IMR-90 (cell line): ENCODE results near the gene ZNF57. TPM values are rescaled to one million over a fixed set of nuclear protein-coding genes. Genes with fewer than 3 reads are reported as not detected.

Experiments
- ATAC-seq: fragments of 200-7000 bp; cut with Tn5 transposase; 2 replicates; pipeline ENCODE4 v1.9.1; 2020; ENCODE audit warnings: low read depth, mild to moderate bottlenecking, moderate library complexity
- BruUV-seq: library from RNA; stranded (reverse); fragments of 400-500 nt; replicated peaks from 2 replicates; lab custom pipeline; 2021; lab: Mats Ljungman, UMichigan
- CTCF ChIA-PET: fragments of 300-600 bp; formaldehyde crosslinking; extraction: SDS; loops from one replicate; lab custom pipeline; 2021; ENCODE audit warnings: antibody characterized with exemption; lab: Yijun Ruan, JAX
- POLR2A ChIA-PET: fragments of 300-600 bp; sonication (Branson Sonifier 250); formaldehyde crosslinking; loops from one replicate; lab custom pipeline; 2022; ENCODE audit warnings: antibody characterized with exemption; ENCODE audit not compliant: unreplicated experiment; lab: Charles Lee
- DNase-seq: peaks from one replicate; pipeline ENCODE4 v3.0.0; 2013
- H2AFZ ChIP-seq: replicated peaks from 2 replicates; pipeline ENCODE3; 2013; ENCODE audit warnings: low read length, mild to moderate bottlenecking; ENCODE audit not compliant: poor library complexity
- H2AK5ac ChIP-seq: 2 replicates; pipeline ENCODE4 v1.6.1; 2013; ENCODE audit warnings: low read depth, low read length, inconsistent platforms
- H2AK9ac ChIP-seq: replicated peaks from 2 replicates; pipeline ENCODE3; 2013; ENCODE audit warnings: mild to moderate bottlenecking, low read depth, low read length, moderate library complexity; ENCODE audit not compliant: poor library complexity
- H2BK120ac ChIP-seq: 2 replicates; pipeline ENCODE4 v1.6.1; 2013; ENCODE audit warnings: low read depth, low read length, inconsistent platforms
- H2BK15ac ChIP-seq: 3 replicates; pipeline ENCODE4 v1.6.1; 2013; ENCODE audit warnings: low read depth, low read length, inconsistent platforms
- H2BK20ac ChIP-seq: 2 replicates; pipeline ENCODE4 v1.6.1; 2013; ENCODE audit warnings: low read depth, mild to moderate bottlenecking, inconsistent platforms, low read length, moderate library complexity
- H2BK5ac ChIP-seq: 2 replicates; pipeline ENCODE4 v1.6.1; 2013; ENCODE audit warnings: mild to moderate bottlenecking, low read depth, low read length, inconsistent platforms; ENCODE audit not compliant: poor library complexity, severe bottlenecking
- H3K14ac ChIP-seq: replicated peaks from 2 replicates; pipeline ENCODE4 v1.6.1; 2013; ENCODE audit warnings: low read depth, low read length, inconsistent platforms
- H3K18ac ChIP-seq: 2 replicates; pipeline ENCODE4 v1.6.1; 2013; ENCODE audit warnings: low read depth, low read length, control low read depth
- H3K23ac ChIP-seq: 2 replicates; pipeline ENCODE4 v1.6.1; 2013; ENCODE audit warnings: low read depth, low read length, inconsistent platforms
- H3K27ac ChIP-seq: 2 replicates; pipeline ENCODE4 v1.5.1; 2013; ENCODE audit warnings: mild to moderate bottlenecking, control low read depth, low read length; ENCODE audit not compliant: insufficient read depth
- H3K27me3 ChIP-seq: 2 replicates; pipeline ENCODE4 v1.6.1; 2013; ENCODE audit warnings: low read length; ENCODE audit not compliant: control insufficient read depth, insufficient read depth
- H3K36me3 ChIP-seq: 2 replicates; pipeline ENCODE4 v1.6.1; 2013; ENCODE audit warnings: low read length, mixed read lengths; ENCODE audit not compliant: control insufficient read depth, insufficient read depth
- H3K4ac ChIP-seq: 2 replicates; pipeline ENCODE4 v1.6.1; 2013; ENCODE audit warnings: low read depth, low read length, inconsistent platforms
- H3K4me1 ChIP-seq: 2 replicates; pipeline ENCODE4 v1.6.1; 2013; ENCODE audit warnings: low read length, mixed read lengths; ENCODE audit not compliant: control insufficient read depth, insufficient read depth
- H3K4me2 ChIP-seq: 2 replicates; pipeline ENCODE4 v1.6.1; 2013; ENCODE audit warnings: low read depth, mild to moderate bottlenecking, control low read depth, low read length, moderate library complexity
- H3K4me3 ChIP-seq: 2 replicates; pipeline ENCODE4 v1.5.1; 2013; ENCODE audit warnings: low read depth, mild to moderate bottlenecking, control low read depth, low read length, moderate library complexity; ENCODE audit not compliant: insufficient read depth
- H3K56ac ChIP-seq: 2 replicates; pipeline ENCODE4 v1.6.1; 2013; ENCODE audit warnings: low read length, inconsistent platforms; ENCODE audit not compliant: insufficient read depth; ENCODE audit errors: extremely low read depth
- H3K79me1 ChIP-seq, 2 experiments: 2 replicates each; pipeline ENCODE4 v1.6.1; 2013; ENCODE audit warnings: low read length in 2 of 2, inconsistent platforms in 1 of 2, low read depth in 1 of 2
- H3K9ac ChIP-seq: 2 replicates; pipeline ENCODE4 v1.6.1; 2013; ENCODE audit warnings: low read depth, low read length, control low read depth
- H3K9me1 ChIP-seq: 2 replicates; pipeline ENCODE4 v1.6.1; 2013; ENCODE audit warnings: low read length, inconsistent platforms; ENCODE audit not compliant: insufficient read depth
- H3K9me3 ChIP-seq: 2 replicates; pipeline ENCODE4 v1.6.1; 2013; ENCODE audit warnings: low read length; ENCODE audit not compliant: control insufficient read depth, insufficient read depth
- H4K20me1 ChIP-seq: 2 replicates; pipeline ENCODE4 v1.6.1; 2013; ENCODE audit warnings: low read length, inconsistent platforms; ENCODE audit not compliant: insufficient read depth
- H4K5ac ChIP-seq: 2 replicates; pipeline ENCODE4 v1.6.1; 2013; ENCODE audit warnings: mild to moderate bottlenecking, low read depth, low read length, control low read depth
- H4K8ac ChIP-seq, 2 experiments: 2 replicates each; pipeline ENCODE4 v1.6.1; 2013; ENCODE audit warnings: low read depth in 2 of 2, low read length in 2 of 2, control low read depth in 1 of 2, inconsistent platforms in 1 of 2
- H4K91ac ChIP-seq: 2 replicates; pipeline ENCODE4 v1.6.1; 2013; ENCODE audit warnings: low read depth, low read length, inconsistent platforms; ENCODE audit not compliant: insufficient read depth
- RAD21 ChIP-seq: IDR thresholded peaks from 2 replicates; pipeline ENCODE4 v1.6.1; 2012; ENCODE audit warnings: low read length, improper control_type of control experiment
- WGBS, 2 experiments: methylation state at CpG; one replicate each; pipeline versions ENCODE4 v1.1.5 to v1.1.7; 2013; ENCODE audit warnings: missing lambda C conversion rate in 2 of 2; ENCODE audit not compliant: insufficient read length in 1 of 2; ENCODE audit errors: extremely low coverage in 2 of 2; 5-methylcytosine and 5-hydroxymethylcytosine counted together
- dilution Hi-C: fragments of 300-500 bp; cut with HindIII; formaldehyde crosslinking; loops from one replicate; pipeline ENCODE4 v1.14.3; 2018; ENCODE audit warnings: low sequenced_read_pairs; ENCODE audit not compliant: unreplicated experiment
- in situ Hi-C: fragments of 300-500 bp; cut with MboI; formaldehyde crosslinking; loops from 3 replicates; pipeline ENCODE4 v1.14.3; 2019; ENCODE audit warnings: low sequenced_read_pairs, inconsistent platforms, mixed read lengths
- intact Hi-C: fragments of 100-400 bp; cut with micrococcal nuclease; formaldehyde crosslinking; loops from 2 replicates; pipeline ENCODE4 v1.10.0; 2022
- polyA plus RNA-seq, 3 experiments: library from polyadenylated mRNA; depleted of rRNA; stranded (reverse); fragments of >200 nt; gene quantifications; 2 replicates each; pipeline ENCODE4 v1.2.3, GENCODE V29; 2012; ENCODE audit warnings: low replicate concordance in 1 of 3
- total RNA-seq: library from RNA; depleted of rRNA; stranded (reverse); fragments of >200 nt; gene quantifications from 2 replicates; pipeline ENCODE4 v1.2.3, GENCODE V29; 2012
- TF ChIP-seq, protein P1 (sequence below): fragments of 150-350 bp; IDR thresholded peaks from 2 replicates; pipeline ENCODE4 v1.6.1; 2017; ENCODE audit warnings: mild to moderate bottlenecking, antibody characterized with exemption, low read length, low read depth

ZNF57 gene
- total and polyA plus RNA-seq, 2 of the 4 experiments (the other 2 are of a cell fraction): 2.2 to 8.6 TPM

DNA sequence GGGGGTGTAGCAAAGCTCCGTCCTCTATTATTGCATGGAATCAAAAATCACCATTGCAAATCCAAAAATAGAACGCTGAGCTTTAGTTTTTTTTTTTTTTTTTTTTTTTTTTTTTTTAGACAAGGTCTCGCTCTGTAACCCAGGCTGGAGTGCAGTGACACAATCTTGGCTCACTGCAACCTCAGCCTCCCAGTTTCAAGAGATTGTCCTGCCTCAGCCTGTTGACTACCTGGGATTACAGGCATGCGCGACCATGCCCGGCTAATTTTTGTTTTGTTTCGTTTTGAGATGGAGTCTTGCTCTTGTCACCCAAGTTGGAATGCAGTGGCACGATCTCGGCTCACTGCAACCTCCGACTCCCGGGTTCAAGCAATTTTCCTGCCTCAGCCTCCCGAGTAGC lies 59.4 kb downstream of the ZNF57 start:
- no peak overlapping the region for H3K9ac ChIP-seq
- H3K4me2 ChIP-seq: no peak overlapping the region
- H3K27ac ChIP-seq: no peak overlapping the region
- H4K20me1 ChIP-seq: no peaks in the 10 kb centered on the region
- H3K9me3 ChIP-seq: no peaks in the 10 kb centered on the region
- H2BK20ac ChIP-seq: no peak overlapping the region
- WGBS, 2 experiments: 88% methylated on average over 6 of the region's 12 CpGs; no CpG with 5 or more reads in 1 of the 2 experiments
- H3K4me3 ChIP-seq: no peak overlapping the region
- CTCF ChIA-PET: interaction anchor here (1.3 kb wide), 1 partner anchor 9 kb away, joined by 6 read pairs; no protein-coding TSS in a partner anchor
- no peak overlapping the region for H2BK120ac ChIP-seq
- H3K4ac ChIP-seq: no peak overlapping the region
- no peak overlapping the region for H3K56ac ChIP-seq
- no peak overlapping the region for H3K18ac ChIP-seq
- H3K14ac ChIP-seq: no peak overlapping the region
- no peak overlapping the region for H2BK15ac ChIP-seq
- H4K8ac ChIP-seq: no peak overlapping the region
- DNase-seq (no peak), ATAC-seq (no peak)
- no peak overlapping the region for H2BK5ac ChIP-seq
- TF ChIP-seq, protein P1, sequence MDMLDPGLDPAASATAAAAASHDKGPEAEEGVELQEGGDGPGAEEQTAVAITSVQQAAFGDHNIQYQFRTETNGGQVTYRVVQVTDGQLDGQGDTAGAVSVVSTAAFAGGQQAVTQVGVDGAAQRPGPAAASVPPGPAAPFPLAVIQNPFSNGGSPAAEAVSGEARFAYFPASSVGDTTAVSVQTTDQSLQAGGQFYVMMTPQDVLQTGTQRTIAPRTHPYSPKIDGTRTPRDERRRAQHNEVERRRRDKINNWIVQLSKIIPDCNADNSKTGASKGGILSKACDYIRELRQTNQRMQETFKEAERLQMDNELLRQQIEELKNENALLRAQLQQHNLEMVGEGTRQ: no peak
- TF ChIP-seq RAD21: no peak
- H3K23ac ChIP-seq: no peak overlapping the region
- in situ Hi-C loops (loop anchor here (25.0 kb wide), 1 partner anchor 527 kb away; the partner anchor contains the start of genes SMIM24 and SMIM44), intact Hi-C loops (no loop called here), dilution Hi-C loops (no loop called here)
- no peak overlapping the region for H2AK5ac ChIP-seq
- H4K5ac ChIP-seq: no peak overlapping the region
- no peaks in the 10 kb centered on the region for H3K4me1 ChIP-seq
- H2AK9ac ChIP-seq: no peak overlapping the region
- no peaks in the 10 kb centered on the region for H3K36me3 ChIP-seq
- no peaks in the 10 kb centered on the region for H3K79me1 ChIP-seq
- no peak overlapping the region for H4K91ac ChIP-seq
- no peaks in the 10 kb centered on the region for H3K9me1 ChIP-seq
- H3K27me3 ChIP-seq: peaks cover 3% of the 10 kb centered on the region
- no peak overlapping the region for H2AFZ ChIP-seq
- no TSS peak for BruUV-seq
- POLR2A ChIA-PET: no interaction called here
